Renal cortical epithelial cell (primary cell): ENCODE data around the gene PACSIN2. TPM values are rescaled to one million over a fixed set of nuclear protein-coding genes. Genes with fewer than 3 reads are reported as not detected.

Experiments
- DNase-seq: peaks from one replicate; pipeline ENCODE4 v3.0.0-alpha.2; 2011; ENCODE audit warnings: low read depth
- total RNA-seq: library from RNA; depleted of rRNA; stranded (reverse); fragments of >200 nt; gene quantifications from 2 replicates; pipeline ENCODE4 v1.2.3, GENCODE V29; 2014

PACSIN2 gene
- total RNA-seq, 1 donor from 2014 or later = 129 TPM

DNA sequence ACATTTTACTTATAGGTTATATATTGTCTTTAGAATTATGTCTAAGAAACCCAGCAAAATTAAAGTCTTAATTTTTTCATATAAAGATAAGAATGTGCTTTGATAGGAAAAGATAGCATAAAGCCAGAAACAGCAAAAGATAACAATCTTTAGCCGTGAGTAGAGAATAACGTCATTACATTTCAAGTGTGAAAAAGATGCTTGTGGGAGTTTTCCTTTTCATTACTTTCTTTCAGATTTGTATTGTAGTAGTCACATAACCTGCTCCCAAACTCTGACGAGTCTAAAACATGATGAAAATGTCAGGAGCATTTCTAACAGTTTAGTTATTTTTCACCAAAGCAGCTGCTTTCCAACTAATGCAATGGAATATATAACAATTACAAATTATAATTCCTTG lies 189.2 kb downstream of the PACSIN2 start:
- no peak for DNase-seq

DNA sequence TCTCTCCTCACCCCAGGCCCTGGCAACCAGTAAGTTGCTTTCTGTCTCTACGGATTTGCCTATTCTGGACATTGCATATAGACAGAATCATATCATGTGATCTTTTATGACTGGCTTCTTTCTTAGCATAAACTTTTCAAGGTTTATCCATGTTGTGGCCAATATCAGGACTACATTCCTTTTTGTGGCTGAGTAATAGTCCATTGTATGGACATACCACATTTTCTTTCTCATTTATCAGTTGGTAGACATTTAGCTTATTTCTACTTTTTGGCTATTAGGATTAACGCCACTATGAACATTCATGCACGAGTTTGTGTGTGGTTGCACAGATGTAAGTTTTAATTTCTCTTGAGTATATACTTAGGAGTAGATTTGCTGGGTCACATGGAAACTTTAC lies 193.6 kb downstream of the PACSIN2 start:
- no peak for DNase-seq

DNA sequence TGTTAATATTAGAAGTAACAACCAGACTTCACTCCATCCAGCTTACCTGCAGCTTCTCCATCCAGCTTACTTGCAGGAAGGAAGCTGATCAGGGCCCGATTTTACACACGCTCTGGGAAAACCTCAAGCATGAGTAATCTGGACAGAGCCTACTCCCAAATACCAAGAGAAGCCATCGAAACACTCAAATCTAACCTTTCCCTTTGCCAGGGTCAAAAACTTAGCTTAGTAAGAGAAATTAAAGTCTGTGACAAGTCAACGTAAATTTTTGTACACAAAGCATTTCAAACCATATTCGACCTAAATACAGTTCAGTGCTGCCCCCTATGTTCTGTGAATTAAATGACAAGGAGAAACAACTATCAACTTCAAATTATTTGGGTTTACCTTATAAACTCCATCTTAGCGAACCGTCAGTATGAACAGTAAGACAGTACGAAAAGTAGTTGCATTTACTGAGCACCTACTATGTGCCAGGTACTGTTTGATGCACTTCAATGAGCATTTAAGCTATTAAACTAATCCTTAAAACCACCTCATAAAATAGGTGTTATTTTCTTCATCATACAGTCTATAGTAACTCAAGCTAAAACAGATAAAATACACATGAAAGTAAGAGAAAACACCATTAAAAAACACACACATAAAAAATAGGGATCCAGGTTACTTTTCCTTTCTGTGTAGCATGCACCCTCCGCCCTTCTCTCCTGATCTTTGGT lies 194.7 kb downstream of the PACSIN2 start:
- peak; percentile 79 for DNase-seq

Other genes with a start within 250 kb of the PACSIN2 start
- gene ARFGAP3, start 157.9 kb downstream of the PACSIN2 start, total RNA-seq = 110 and 133 TPM in 2 replicates
- 10.8 and 18.2 TPM in 2 replicates for gene TTLL1, start 74.2 kb upstream of the PACSIN2 start, total RNA-seq
- gene BIK, start 95.6 kb upstream of the PACSIN2 start, total RNA-seq = 1.8 and 45.0 TPM in 2 replicates
- gene MCAT, start 128.2 kb upstream of the PACSIN2 start, total RNA-seq = 14.9 and 22.9 TPM in 2 replicates
- 199 and 827 TPM in 2 replicates for gene TSPO, start 136.4 kb upstream of the PACSIN2 start, total RNA-seq
- gene TTLL12, start 172.0 kb upstream of the PACSIN2 start, total RNA-seq = 28.8 and 34.4 TPM in 2 replicates